RPMI7951 (cell line): ENCODE results near the gene TAF13. TPM values are rescaled to one million over a fixed set of nuclear protein-coding genes. Genes with fewer than 3 reads are reported as not detected.
"Not testable (repeated sequence)": the region's sequence is repeated elsewhere in the genome, so short reads cannot be mapped to it uniquely, and the experiment has no call there.

Experiments used
- DNase-seq: peaks from one replicate; pipeline ENCODE4 v3.0.0-alpha.2; 2012; ENCODE audit warnings: low read depth
- total RNA-seq: library from RNA; depleted of rRNA; stranded (reverse); fragments of >200 nt; shearing (Covaris generic); gene quantifications from 2 replicates; pipeline ENCODE4 v1.2.3, GENCODE V29; 2014; rRNA removed

Gene TAF13
- total RNA-seq, 1 experiment from 2014 or later = 55.9 TPM

DNA sequence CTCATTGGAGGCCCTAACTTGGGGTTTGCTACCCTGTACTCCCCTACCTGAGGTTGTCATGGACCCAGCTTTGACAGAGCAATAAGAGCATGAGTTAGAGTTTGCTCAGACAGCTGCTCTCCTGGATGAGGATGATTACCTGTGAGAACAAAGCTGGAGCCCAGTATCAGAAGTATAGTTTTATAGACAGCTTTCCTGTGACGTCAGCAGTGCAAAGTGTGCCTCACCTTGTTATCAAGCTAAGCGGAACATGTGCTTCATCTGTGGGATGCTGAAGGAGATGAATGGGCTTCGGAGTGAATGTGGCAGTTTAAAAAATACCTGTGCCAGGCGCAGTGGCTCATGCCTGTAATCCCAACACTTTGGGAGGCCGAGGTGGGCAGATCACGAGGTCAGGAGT, 28.5 kb downstream of the TAF13 start:
- DNase-seq = no peak

- no peak for DNase-seq
Observed at GRCh38 chr1:109046671-109047070, 29.1 kb downstream of the TAF13 start.

- DNase-seq = no peak
Observed at GRCh38 chr1:109045595-109045994, 30.2 kb downstream of the TAF13 start.

GRCh38 chr1:109041621-109042468, 34.0 kb downstream of the TAF13 start, which contains the start of gene WDR47:
Gene WDR47 (minus strand): TSS chr1:109042102. CDS start chr1:109023512, 18,590 bp downstream.
- peak; percentile 96 for DNase-seq

- DNase-seq = peak; percentile 34
Observed at GRCh38 chr1:109040989-109041620, 34.7 kb downstream of the TAF13 start.

DNA sequence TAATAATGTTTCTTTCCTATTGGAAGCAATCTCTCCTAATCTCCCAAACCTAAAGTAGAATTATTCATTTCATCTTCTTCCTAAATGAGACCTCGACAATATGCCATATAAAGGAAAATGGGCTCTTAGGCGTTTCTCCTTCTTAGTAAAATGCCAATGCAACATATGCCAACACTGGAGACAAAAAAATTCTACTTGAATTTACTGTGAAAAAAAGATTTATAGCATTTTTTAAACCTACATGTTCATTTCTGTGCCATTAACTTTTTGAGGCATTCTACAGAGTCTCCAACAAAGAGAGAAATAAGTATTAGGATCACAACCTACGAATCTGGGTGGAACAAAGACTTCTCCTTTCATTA, 35.2 kb downstream of the TAF13 start:
- no peak for DNase-seq

GRCh38 chr1:109034382-109034781, 41.4 kb downstream of the TAF13 start:
- no peak for DNase-seq

GRCh38 chr1:109029493-109029892, 46.3 kb downstream of the TAF13 start:
- DNase-seq = not testable (repeated sequence)

GRCh38 chr1:109027841-109028240, 48.0 kb downstream of the TAF13 start:
- no peak for DNase-seq

GRCh38 chr1:109025694-109026093, 50.1 kb downstream of the TAF13 start:
- DNase-seq = no peak

GRCh38 chr1:109024646-109025045, 51.2 kb downstream of the TAF13 start:
- DNase-seq = no peak

DNA sequence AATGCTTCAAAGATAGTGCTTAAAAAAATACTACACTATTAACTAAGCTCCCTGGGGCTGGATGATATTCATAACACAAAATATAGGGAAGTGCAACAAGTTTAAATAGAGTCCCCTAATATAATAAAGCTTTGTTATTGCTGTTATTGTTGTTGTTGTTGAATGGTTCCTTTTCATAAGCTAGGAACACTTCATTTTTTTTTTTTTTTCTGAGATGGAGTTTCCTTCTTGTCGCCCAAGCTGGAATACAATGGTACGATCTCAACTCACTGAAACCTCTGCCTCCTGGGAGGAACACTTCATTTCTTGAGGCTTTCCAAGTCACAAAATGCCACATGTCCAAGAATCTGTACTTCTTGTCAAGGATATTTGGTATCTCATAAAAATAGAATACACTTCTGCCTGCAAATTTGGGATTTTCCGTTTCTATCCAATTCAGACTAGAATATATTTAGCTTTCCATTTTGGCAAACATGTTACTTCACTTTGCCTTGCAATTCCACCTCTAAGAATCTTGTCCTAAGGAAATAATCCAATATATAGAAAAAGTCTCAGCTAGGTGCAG, 55.0 kb downstream of the TAF13 start:
- no peak for DNase-seq

DNA sequence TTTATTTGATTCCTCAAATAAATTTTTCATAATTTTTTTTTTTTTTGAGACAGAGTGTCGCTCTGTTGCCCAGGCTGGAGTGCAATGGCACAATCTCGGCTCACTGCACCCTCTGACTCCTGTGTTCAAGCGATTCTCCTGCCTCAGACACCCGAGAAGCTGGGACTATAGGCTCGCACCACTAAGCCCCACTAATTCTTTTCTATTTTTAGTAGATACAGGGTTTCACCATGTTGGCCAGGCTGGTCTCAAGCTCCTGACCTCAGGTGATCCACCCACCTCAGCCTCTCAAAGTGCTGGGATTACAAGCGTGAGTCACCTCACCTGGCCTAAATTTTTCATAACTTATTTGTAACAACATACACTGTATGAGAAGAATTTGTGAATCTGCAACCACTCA, 58.1 kb downstream of the TAF13 start:
- not testable (repeated sequence) for DNase-seq

DNA sequence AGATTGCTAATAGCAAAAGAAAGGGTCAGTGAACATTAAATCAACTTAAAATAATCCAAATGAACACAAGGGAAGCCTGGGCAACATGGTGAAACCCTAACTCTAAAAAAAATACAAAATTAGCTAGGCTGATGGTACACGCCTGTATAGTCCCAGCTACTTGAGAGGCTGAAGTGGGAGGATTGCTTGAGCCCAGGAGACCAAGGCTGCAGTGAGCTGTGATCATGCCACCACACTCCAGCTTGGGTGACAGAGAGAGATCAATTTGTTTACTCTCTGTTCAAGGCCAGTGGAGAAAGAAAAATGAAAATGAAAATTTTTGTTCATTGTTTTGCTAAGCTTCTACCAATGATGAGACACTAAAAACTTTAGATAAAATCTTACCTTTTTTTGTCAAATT, 58.7 kb downstream of the TAF13 start:
- no peak for DNase-seq

Other genes starting within 250 kb of the TAF13 start
- 4.0 and 4.7 TPM in 2 replicates for gene AKNAD1, start 218.9 kb downstream of the TAF13 start, total RNA-seq
- 126 and 151 TPM in 2 replicates for gene GPSM2, start 199.0 kb downstream of the TAF13 start, total RNA-seq
- gene CLCC1, start 112.5 kb downstream of the TAF13 start, total RNA-seq = 23.6 and 24.3 TPM in 2 replicates
- 18.7 and 24.3 TPM in 2 replicates for gene WDR47, start 33.9 kb downstream of the TAF13 start, total RNA-seq
- 25.8 and 26.3 TPM in 2 replicates for gene TMEM167B, start 14.8 kb upstream of the TAF13 start, total RNA-seq
- gene ELAPOR1, start 38.1 kb upstream of the TAF13 start, total RNA-seq = 0.29 and 0.36 TPM in 2 replicates
- 145 and 147 TPM in 2 replicates for gene SARS1, start 137.9 kb upstream of the TAF13 start, total RNA-seq
- 1.2 and 1.5 TPM in 2 replicates for gene CELSR2, start 173.5 kb upstream of the TAF13 start, total RNA-seq
- gene PSRC1, start 207.1 kb upstream of the TAF13 start, total RNA-seq = 70.0 and 74.6 TPM in 2 replicates
- gene MYBPHL, start 231.0 kb upstream of the TAF13 start, total RNA-seq = not detected in 2 replicates